ENCODE results near the gene PIGU.

DNA sequence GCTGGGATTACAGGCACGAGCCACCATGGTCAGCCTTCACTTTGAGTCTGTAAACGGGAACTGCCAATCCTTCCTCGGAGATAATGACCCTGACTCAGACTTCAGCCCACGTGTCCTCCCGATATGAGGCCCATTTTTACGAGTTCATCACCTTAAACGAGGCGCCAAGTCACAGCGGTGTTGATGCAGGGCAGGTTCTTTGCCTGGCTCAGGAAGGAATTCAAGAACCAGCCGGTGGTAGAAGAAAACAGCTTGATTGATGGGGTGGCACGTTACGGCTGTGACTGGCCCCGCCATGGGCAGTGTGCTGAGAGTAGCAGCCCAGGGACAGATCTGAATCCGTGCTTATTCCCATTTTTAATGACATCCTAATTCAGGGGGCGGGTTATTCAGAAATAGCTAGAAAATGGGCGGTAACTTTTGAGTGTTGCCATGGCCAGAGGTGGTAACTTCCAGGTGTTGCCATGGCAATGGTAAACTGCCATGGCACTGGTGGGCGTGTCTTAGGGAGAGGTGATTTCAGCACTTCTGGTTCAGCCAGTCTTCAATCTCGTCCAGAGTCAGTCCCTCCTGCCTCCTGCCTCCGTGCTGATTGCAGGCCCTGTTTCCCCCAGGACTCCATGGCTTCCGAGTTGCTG, 127.5 kb downstream of the PIGU start:
- TF ChIP-seq, protein P1, sequence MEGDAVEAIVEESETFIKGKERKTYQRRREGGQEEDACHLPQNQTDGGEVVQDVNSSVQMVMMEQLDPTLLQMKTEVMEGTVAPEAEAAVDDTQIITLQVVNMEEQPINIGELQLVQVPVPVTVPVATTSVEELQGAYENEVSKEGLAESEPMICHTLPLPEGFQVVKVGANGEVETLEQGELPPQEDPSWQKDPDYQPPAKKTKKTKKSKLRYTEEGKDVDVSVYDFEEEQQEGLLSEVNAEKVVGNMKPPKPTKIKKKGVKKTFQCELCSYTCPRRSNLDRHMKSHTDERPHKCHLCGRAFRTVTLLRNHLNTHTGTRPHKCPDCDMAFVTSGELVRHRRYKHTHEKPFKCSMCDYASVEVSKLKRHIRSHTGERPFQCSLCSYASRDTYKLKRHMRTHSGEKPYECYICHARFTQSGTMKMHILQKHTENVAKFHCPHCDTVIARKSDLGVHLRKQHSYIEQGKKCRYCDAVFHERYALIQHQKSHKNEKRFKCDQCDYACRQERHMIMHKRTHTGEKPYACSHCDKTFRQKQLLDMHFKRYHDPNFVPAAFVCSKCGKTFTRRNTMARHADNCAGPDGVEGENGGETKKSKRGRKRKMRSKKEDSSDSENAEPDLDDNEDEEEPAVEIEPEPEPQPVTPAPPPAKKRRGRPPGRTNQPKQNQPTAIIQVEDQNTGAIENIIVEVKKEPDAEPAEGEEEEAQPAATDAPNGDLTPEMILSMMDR (conservative IDR thresholded peaks at IDR 0.05 in 1 of 2, IDR thresholded peaks at IDR 0.05 in 1 of 2; ENCODE audit: low read depth in 1 of 2, low read length in 2 of 2): no peak
- TF ChIP-seq EZH2 (IDR thresholded peaks at IDR 0.05; ENCODE audit: low read length, missing control alignments): no peak
